ENCODE measurements around the gene CNGA2.

CNGA2 gene

GRCh38 chrX:151792505-151792904 lies 58.0 kb downstream of the CNGA2 start:
- in situ Hi-C loops (cut with HindIII; ENCODE audit: low sequenced_read_pairs): loop anchor here (10.0 kb wide), 1 partner anchor 52 kb away; no protein-coding TSS in a partner anchor

GRCh38 chrX:151793886-151794285 lies 59.3 kb downstream of the CNGA2 start:
- in situ Hi-C loops (cut with HindIII; ENCODE audit: low sequenced_read_pairs): loop anchor here (10.0 kb wide), 1 partner anchor 51 kb away; no protein-coding TSS in a partner anchor

Data from endothelial cell of hepatic sinusoid (primary cell).